H9 (cell line): Measurements from ENCODE around the gene GRID2. TPM values are rescaled to one million over a fixed set of nuclear protein-coding genes. Genes with fewer than 3 reads are reported as not detected.

ENCODE experiments used
- DNase-seq: peaks from one replicate; pipeline ENCODE4 v3.0.0-alpha.2; 2017
- H2AFZ ChIP-seq: one replicate; pipeline ENCODE4 v1.6.1; 2013; ENCODE audit warnings: mild to moderate bottlenecking, low read length, control low read depth, moderate library complexity
- H2AK5ac ChIP-seq: 2 replicates; pipeline ENCODE4 v1.6.1; 2013; ENCODE audit warnings: low read length, control low read depth, mixed read lengths; ENCODE audit not compliant: insufficient read length
- H2BK120ac ChIP-seq: one replicate; pipeline ENCODE4 v1.6.1; 2013; ENCODE audit warnings: low read depth, mild to moderate bottlenecking, low read length, control low read depth, inconsistent platforms; ENCODE audit not compliant: poor library complexity, severe bottlenecking
- H2BK12ac ChIP-seq: 2 replicates; pipeline ENCODE4 v1.6.1; 2013; ENCODE audit warnings: low read length, control low read depth, mixed read lengths, low read depth; ENCODE audit not compliant: insufficient read length
- H2BK15ac ChIP-seq: 2 replicates; pipeline ENCODE4 v1.6.1; 2013; ENCODE audit warnings: low read depth, low read length, control low read depth
- H2BK20ac ChIP-seq: one replicate; pipeline ENCODE4 v1.6.1; 2013; ENCODE audit warnings: low read depth, mild to moderate bottlenecking, low read length, control low read depth, inconsistent platforms; ENCODE audit not compliant: poor library complexity, severe bottlenecking
- H2BK5ac ChIP-seq: 2 replicates; pipeline ENCODE4 v1.6.1; 2013; ENCODE audit warnings: low read length, control low read depth, mixed read lengths; ENCODE audit not compliant: insufficient read length
- H3K14ac ChIP-seq: 2 replicates; pipeline ENCODE4 v1.6.1; 2013; ENCODE audit warnings: low read length, control low read depth; ENCODE audit not compliant: insufficient read depth
- H3K18ac ChIP-seq: 2 replicates; pipeline ENCODE4 v1.6.1; 2013; ENCODE audit warnings: low read depth, mild to moderate bottlenecking, mixed read lengths, low read length, control low read depth; ENCODE audit not compliant: insufficient read length
- H3K23ac ChIP-seq: 2 replicates; pipeline ENCODE4 v1.6.1; 2013; ENCODE audit warnings: low read length, control low read depth, mixed read lengths, low read depth; ENCODE audit not compliant: insufficient read length
- H3K23me2 ChIP-seq: 2 replicates; pipeline ENCODE4 v1.6.1; 2013; ENCODE audit warnings: low read depth, mild to moderate bottlenecking, mixed read lengths, low read length, control low read depth; ENCODE audit not compliant: insufficient read length, poor library complexity, severe bottlenecking
- H3K27ac ChIP-seq: 2 replicates; pipeline ENCODE4 v1.5.1; 2013; ENCODE audit warnings: low read length, control low read depth, mixed read lengths, low read depth; ENCODE audit not compliant: insufficient read length
- H3K27me3 ChIP-seq: 2 replicates; pipeline ENCODE4 v1.6.1; 2013; ENCODE audit warnings: low read length, control low read depth, inconsistent platforms; ENCODE audit not compliant: insufficient read depth
- H3K4ac ChIP-seq: 2 replicates; pipeline ENCODE4 v1.6.1; 2013; ENCODE audit warnings: low read depth, mild to moderate bottlenecking, control low read depth, inconsistent platforms, low read length, moderate library complexity
- H3K4me1 ChIP-seq: 2 replicates; pipeline ENCODE4 v1.6.1; 2013; ENCODE audit warnings: low read length, control low read depth, inconsistent platforms; ENCODE audit not compliant: insufficient read depth
- H3K4me2 ChIP-seq: 2 replicates; pipeline ENCODE4 v1.6.1; 2013; ENCODE audit warnings: low read length, control low read depth, mixed read lengths; ENCODE audit not compliant: insufficient read length, insufficient read depth
- H3K56ac ChIP-seq: 2 replicates; pipeline ENCODE4 v1.6.1; 2013; ENCODE audit warnings: low read depth, mild to moderate bottlenecking, mixed read lengths, low read length, control low read depth; ENCODE audit not compliant: insufficient read length
- H3K79me1 ChIP-seq: 2 replicates; pipeline ENCODE4 v1.6.1; 2013; ENCODE audit warnings: low read depth, mild to moderate bottlenecking, moderate library complexity, low read length, control low read depth, inconsistent platforms; ENCODE audit not compliant: insufficient read depth, poor library complexity, severe bottlenecking
- H3K79me2 ChIP-seq: 2 replicates; pipeline ENCODE4 v1.6.1; 2013; ENCODE audit warnings: low read length, control low read depth, inconsistent platforms; ENCODE audit not compliant: insufficient read depth
- H3K9ac ChIP-seq: 2 replicates; pipeline ENCODE4 v1.6.1; 2013; ENCODE audit warnings: low read length, control low read depth, mixed read lengths; ENCODE audit not compliant: insufficient read length; ENCODE audit errors: extremely low read depth
- H3K9me3 ChIP-seq: one replicate; pipeline ENCODE4 v1.6.1; 2013; ENCODE audit warnings: low read depth, low read length, inconsistent platforms; ENCODE audit not compliant: control insufficient read depth
- H3T11ph ChIP-seq: one replicate; pipeline ENCODE4 v1.6.1; 2013; ENCODE audit warnings: mild to moderate bottlenecking, low read length, control low read depth, inconsistent platforms
- H4K20me1 ChIP-seq: one replicate; pipeline ENCODE4 v1.6.1; 2013; ENCODE audit not compliant: control insufficient read depth, insufficient read length, insufficient read depth
- H4K5ac ChIP-seq: 2 replicates; pipeline ENCODE4 v1.6.1; 2013; ENCODE audit warnings: low read depth, mild to moderate bottlenecking, mixed read lengths, low read length, control low read depth; ENCODE audit not compliant: insufficient read length
- H4K8ac ChIP-seq: replicated peaks from 2 replicates; pipeline ENCODE4 v1.6.1; 2013; ENCODE audit warnings: low read length, control low read depth, mixed read lengths, low read depth; ENCODE audit not compliant: insufficient read length
- H4K91ac ChIP-seq: 2 replicates; pipeline ENCODE4 v1.6.1; 2013; ENCODE audit warnings: low read depth, mild to moderate bottlenecking, moderate library complexity, mixed read lengths, low read length, control low read depth; ENCODE audit not compliant: insufficient read length
- H3K27ac Mint-ChIP-seq, 3 experiments: 2 replicates in 2 of 3; 3 replicates in 1 of 3; pipeline ENCODE4 v1.8.0; 2020 to 2021; ENCODE audit warnings: mixed read lengths in 3 of 3, mild to moderate bottlenecking in 1 of 3, moderate library complexity in 1 of 3
- H3K27me3 Mint-ChIP-seq: 2 replicates; pipeline ENCODE4 v1.8.0; 2021; ENCODE audit warnings: low read depth, mild to moderate bottlenecking, moderate library complexity, mixed read lengths
- H3K36me3 Mint-ChIP-seq, 3 experiments: 2 replicates in 2 of 3; 3 replicates in 1 of 3; pipeline ENCODE4 v1.8.0; 2020 to 2021; ENCODE audit warnings: low read depth in 3 of 3, mixed read lengths in 3 of 3; ENCODE audit not compliant: insufficient read depth in 1 of 3
- H3K4me1 Mint-ChIP-seq, 2 experiments: 2 replicates each; pipeline ENCODE4 v1.8.0; 2020; ENCODE audit warnings: mixed read lengths in 2 of 2
- H3K4me3 Mint-ChIP-seq, 2 experiments: 2 replicates in 1 of 2; 3 replicates in 1 of 2; pipeline ENCODE4 v1.8.0; 2020 to 2021; ENCODE audit warnings: mild to moderate bottlenecking in 2 of 2, mixed read lengths in 2 of 2, moderate library complexity in 1 of 2
- H3K9me3 Mint-ChIP-seq, 2 experiments: 2 replicates in 1 of 2; 3 replicates in 1 of 2; pipeline ENCODE4 v1.8.0; 2020; ENCODE audit warnings: mild to moderate bottlenecking in 2 of 2, mixed read lengths in 2 of 2, moderate library complexity in 1 of 2
- CTCF ChIP-seq: fragments of 200-600 bp; sonication (generic); conservative IDR thresholded peaks from 3 replicates; pipeline ENCODE4 v1.8.0; 2021; ENCODE audit warnings: antibody characterized with exemption, mild to moderate bottlenecking
- WGBS: extraction: QIAGEN DNeasy Blood & Tissue Kit; methylation state at CpG from one replicate; pipeline ENCODE4 v1.1.7; 2013; ENCODE audit warnings: missing lambda C conversion rate, low lambda C conversion rate, mixed read lengths; ENCODE audit not compliant: insufficient read length; ENCODE audit errors: extremely low coverage; 5-methylcytosine and 5-hydroxymethylcytosine counted together
- total RNA-seq: library from RNA; stranded (reverse); gene quantifications from 2 replicates; pipeline ENCODE4 v1.2.1, GENCODE V29; 2021

Gene GRID2
- total RNA-seq, 1 experiment from 2014 or later, result 21.8 TPM

GRCh38 chr4:93016350-93016749, 712.6 kb downstream of the GRID2 start:
- WGBS, result no CpG with 5 or more reads among the region's 2 CpGs
- no peaks in the 10 kb centered on the region for H3K27me3 Mint-ChIP-seq

More at GRCh38 chr4:93016350-93016749, 712.6 kb downstream of the GRID2 start:
- Histone ChIP-seq H2BK20ac (no peak overlapping the region), H4K8ac (no peak overlapping the region), H3K18ac (no peak overlapping the region), H4K20me1 (no peaks in the 10 kb centered on the region), H3K27ac (no peak overlapping the region), H3K4ac (no peak overlapping the region), H3K14ac (no peak overlapping the region), H3K9me3 (no peaks in the 10 kb centered on the region), H3K79me1 (no peaks in the 10 kb centered on the region), H4K5ac (no peak overlapping the region), H2AFZ (no peak overlapping the region), H3K23ac (no peak overlapping the region), H3K56ac (no peak overlapping the region), H3K4me1 (no peaks in the 10 kb centered on the region; the same call in 1 of the 2 replicates), H3K27me3 (no peaks in the 10 kb centered on the region), H2BK120ac (no peak overlapping the region), H4K91ac (no peak overlapping the region), H2BK12ac (no peak overlapping the region), H2BK15ac (no peak overlapping the region), H3K9ac (no peak overlapping the region), H3K23me2 (no peaks in the 10 kb centered on the region), H2BK5ac (no peak overlapping the region), H3K79me2 (no peaks in the 10 kb centered on the region), H3K4me2 (no peak overlapping the region), H3T11ph (no peak overlapping the region), H2AK5ac (no peak overlapping the region)
- TF ChIP-seq CTCF, result no peak
- no peaks in the 10 kb centered on the region for H3K36me3 Mint-ChIP-seq
- H3K4me3 Mint-ChIP-seq, result no peak overlapping the region
- no peak for DNase-seq
- H3K27ac Mint-ChIP-seq, result no peak overlapping the region
- no peaks in the 10 kb centered on the region for H3K9me3 Mint-ChIP-seq
- peaks cover 18 to 19% of the 10 kb centered on the region in 2 experiments for H3K4me1 Mint-ChIP-seq
